NCI-H82 (cell line): ENCODE results near the gene HACL1.

Experiments
- DNase-seq: peaks from one replicate; lab custom pipeline; 2025; lab: John Stamatoyannopoulos, UW

HACL1 gene

GRCh38 chr3:15523660-15524417 is 77.5 kb downstream of the HACL1 start:
- no peak for DNase-seq

GRCh38 chr3:15522016-15522415 is 79.4 kb downstream of the HACL1 start:
- DNase-seq = no peak

DNA sequence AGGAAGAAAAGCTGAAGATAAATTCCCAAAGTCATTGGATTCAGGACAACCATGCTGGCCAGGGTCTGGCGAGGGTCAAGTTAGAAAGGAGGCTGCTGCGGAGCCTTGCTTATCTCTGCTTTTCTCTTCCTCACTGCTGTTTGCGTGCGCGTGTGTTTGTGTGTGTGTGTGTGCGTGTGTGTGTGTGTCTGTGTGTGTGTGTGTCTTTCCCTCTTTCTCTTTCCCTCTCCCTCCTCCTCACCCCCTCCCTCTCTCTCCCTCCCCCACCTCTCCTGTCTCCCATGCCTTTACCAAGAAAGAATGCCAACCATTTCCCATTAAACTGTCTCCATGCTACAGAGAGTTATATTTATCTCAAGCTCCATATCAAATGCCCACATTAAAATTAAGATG is 79.8 kb downstream of the HACL1 start, which contains the start of gene COLQ:
COLQ (minus strand) TSS at position 134 of the 393 bp plus-strand sequence; CDS start at position 53, 81 bp downstream.
- no peak for DNase-seq

GRCh38 chr3:15520804-15521572 is 80.4 kb downstream of the HACL1 start:
- no peak for DNase-seq

DNA sequence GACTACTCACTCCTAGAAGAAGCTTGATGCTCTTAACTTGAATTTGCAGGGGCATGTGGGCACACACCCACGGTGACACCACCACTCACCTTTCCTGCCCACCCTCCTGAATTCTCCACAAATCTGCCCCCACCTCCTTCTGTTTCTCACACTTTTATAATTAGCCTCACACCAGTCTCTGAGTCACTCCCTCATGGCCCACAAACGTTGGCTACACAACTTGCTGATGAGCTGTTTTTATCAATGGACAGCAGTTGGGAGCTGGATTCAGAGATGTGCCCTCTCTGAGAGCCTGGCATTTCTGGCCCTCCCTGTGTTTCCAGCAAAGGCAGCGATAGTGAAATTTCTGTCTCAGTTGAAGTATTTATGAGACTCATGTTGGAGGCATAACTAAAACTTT is 81.2 kb downstream of the HACL1 start:
- no peak for DNase-seq

DNA sequence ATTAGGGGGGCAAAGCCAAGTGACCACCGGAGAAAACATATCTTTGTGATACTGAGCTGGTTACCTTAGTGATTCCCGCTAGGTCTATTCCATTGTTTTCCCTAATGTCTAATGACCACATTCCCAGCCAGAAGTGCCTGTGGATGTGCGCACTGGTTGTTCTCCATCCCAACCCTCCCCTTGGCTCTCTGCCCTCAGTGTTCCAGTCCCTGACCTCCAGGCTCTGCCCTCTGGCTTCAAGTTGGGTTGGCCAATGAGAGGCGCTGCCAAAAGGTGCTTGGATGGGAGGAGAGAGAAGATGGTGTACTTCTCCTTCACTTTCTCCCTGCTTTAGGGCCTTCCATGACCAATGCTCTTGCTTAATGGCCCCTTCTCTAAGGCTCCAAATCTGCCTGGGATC is 82.3 kb downstream of the HACL1 start:
- DNase-seq = no peak

GRCh38 chr3:15514663-15515340 is 86.6 kb downstream of the HACL1 start:
- DNase-seq = no peak

- DNase-seq = peak; percentile 51
Measured at GRCh38 chr3:15513810-15514662, 87.3 kb downstream of the HACL1 start.

DNA sequence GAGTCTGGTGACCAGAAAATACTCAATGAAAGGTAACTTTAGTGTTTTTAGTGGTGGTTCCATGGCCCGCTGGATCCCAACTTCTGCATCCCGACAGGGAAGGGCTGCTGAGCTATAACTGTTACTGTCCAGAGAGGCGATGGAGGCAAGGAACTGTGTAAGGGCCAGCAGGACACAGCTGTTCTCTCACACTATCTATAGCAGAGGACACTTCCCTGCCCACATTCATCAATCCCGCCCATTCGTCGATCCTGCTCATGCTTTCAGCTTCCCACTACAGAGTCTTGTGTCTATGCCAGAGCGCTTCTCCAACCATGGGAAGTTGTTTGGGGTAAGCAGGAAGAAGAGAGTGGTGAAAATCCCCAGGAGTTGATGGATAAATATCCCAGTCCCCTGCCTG is 88.3 kb downstream of the HACL1 start:
- DNase-seq = no peak

- DNase-seq = peak; percentile 70
Measured at GRCh38 chr3:15512166-15512565, 89.2 kb downstream of the HACL1 start.

DNA sequence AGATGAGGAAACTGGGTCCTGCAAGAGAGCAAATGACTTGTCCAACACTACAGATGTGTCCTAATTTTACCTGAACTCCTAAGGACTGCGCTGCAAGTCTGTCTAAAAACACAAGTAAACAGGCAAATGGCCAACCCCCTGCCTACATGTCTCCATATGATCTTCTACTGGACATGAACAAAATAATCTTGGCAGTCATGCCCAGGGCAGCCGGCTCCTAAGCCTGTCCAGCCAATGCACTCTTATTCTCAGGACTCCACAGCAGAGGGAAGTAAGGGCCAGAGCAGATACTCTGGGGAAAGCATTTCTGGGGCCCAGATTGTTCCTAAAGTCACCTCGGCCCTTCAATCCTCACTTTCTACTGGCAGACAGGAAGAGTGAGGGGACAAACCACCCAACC is 90.2 kb downstream of the HACL1 start:
- DNase-seq = no peak
